Activated T-cell treated with anti-CD3 and anti-CD28 coated beads, Interleukin-2, amount 50 U/mL, for 72 hours (primary cell): ENCODE results near the gene IRAG1. TPM values are rescaled to one million over a fixed set of nuclear protein-coding genes. Genes with fewer than 3 reads are reported as not detected.

Source experiments
- ATAC-seq, 2 donors: fragments of 150-1000 bp; cut with Tn5 transposase; replicated peaks in 1 of 2; 2 replicates each; pipeline ENCODE4 v1.10.0; 2021; ENCODE audit warnings: moderate library complexity in 2 of 2, mild to moderate bottlenecking in 1 of 2
- DNase-seq, 2 donors: peaks; one replicate each; pipeline ENCODE4 v3.0.0; 2021 to 2022; ENCODE audit warnings: mixed read lengths in 1 of 2
- H3K27ac Mint-ChIP-seq: one replicate; pipeline ENCODE4 v1.8.0; 2022; ENCODE audit warnings: mild to moderate bottlenecking, moderate library complexity, mixed read lengths
- H3K27me3 Mint-ChIP-seq: one replicate; pipeline ENCODE4 v1.8.0; 2022; ENCODE audit warnings: low read depth, mixed read lengths
- H3K36me3 Mint-ChIP-seq, 2 donors: one replicate each; pipeline ENCODE4 v1.8.0; 2022; ENCODE audit warnings: mixed read lengths in 2 of 2, mild to moderate bottlenecking in 1 of 2; ENCODE audit not compliant: insufficient read depth in 2 of 2
- H3K4me1 Mint-ChIP-seq: one replicate; pipeline ENCODE4 v1.8.0; 2022; ENCODE audit warnings: low read depth, mixed read lengths
- H3K4me3 Mint-ChIP-seq, 2 donors: one replicate each; pipeline ENCODE4 v1.8.0; 2022; ENCODE audit warnings: mild to moderate bottlenecking in 2 of 2, mixed read lengths in 2 of 2, moderate library complexity in 2 of 2
- H3K9me3 Mint-ChIP-seq, 2 donors: one replicate each; pipeline ENCODE4 v1.8.0; 2022; ENCODE audit warnings: mixed read lengths in 2 of 2
- total RNA-seq, 2 donors: library from RNA; stranded (reverse); gene quantifications; one replicate each; pipeline ENCODE4 v1.2.3, GENCODE V29; 2022

The IRAG1 gene
- total RNA-seq, 2 donors from 2014 or later: 0.09 TPM; not detected in 1

DNA sequence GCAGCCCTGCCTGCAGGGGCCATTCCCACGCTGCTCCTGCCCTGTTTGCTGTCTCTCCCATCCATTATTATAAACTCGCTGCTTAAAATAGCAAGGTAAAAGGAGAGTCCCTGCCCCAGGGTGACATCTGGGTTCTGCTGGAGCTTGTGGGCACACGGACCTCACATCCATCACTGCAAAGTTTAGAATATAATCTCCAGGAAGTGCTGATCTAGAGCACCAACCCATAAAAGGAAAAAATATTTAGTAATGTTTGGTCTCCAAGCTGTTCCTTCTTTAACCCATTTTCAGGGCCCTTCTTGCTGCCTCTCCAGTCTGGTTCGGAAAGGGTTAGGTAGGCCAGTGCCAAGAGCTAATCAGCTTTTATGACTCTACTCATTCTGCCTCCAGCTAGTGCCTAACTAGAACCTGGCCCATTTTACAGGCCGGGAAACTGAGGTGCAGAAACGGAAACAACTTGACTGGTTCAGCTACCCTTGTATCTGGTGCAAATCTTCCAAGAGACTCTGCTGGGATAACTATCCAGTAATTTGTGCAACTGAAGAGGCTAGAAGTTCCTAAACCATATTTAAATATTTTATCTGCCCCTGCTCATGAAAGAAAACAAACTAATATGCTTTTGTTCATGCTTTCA is 37.5 kb downstream of the IRAG1 start:
- DNase-seq (no peak), ATAC-seq (no peak)
- H3K36me3 Mint-ChIP-seq: no peaks in the 10 kb centered on the region
- peaks cover 26% of the 10 kb centered on the region for H3K4me1 Mint-ChIP-seq
- no peak overlapping the region for H3K4me3 Mint-ChIP-seq
- H3K9me3 Mint-ChIP-seq: no peaks in the 10 kb centered on the region
- H3K27me3 Mint-ChIP-seq: no peaks in the 10 kb centered on the region
- H3K27ac Mint-ChIP-seq: no peak overlapping the region

DNA sequence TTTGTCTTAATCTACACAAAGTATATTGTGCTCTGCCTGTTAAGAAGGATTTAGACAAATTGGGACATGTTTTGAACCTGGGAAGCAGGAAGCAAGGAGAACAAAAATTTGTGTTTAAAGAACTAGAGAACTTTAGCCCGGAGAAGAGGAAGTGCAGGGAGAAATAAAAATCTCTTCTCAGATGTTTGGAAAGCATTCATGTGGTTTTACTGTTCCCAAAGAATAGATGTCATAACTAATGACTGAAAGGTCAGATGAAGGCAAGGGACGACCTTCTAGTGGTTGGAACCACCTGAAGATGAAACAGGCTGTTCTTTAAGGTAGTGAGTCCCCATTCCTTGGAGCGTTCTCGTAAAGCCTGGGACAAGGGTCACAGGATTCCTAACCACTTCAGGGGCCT is 38.3 kb downstream of the IRAG1 start:
- no peak for ATAC-seq
- DNase-seq: no peak
- H3K27ac Mint-ChIP-seq: no peak overlapping the region
- no peak overlapping the region for H3K4me3 Mint-ChIP-seq
- H3K4me1 Mint-ChIP-seq: peaks cover 26% of the 10 kb centered on the region
- no peaks in the 10 kb centered on the region for H3K27me3 Mint-ChIP-seq
- no peaks in the 10 kb centered on the region for H3K36me3 Mint-ChIP-seq
- no peaks in the 10 kb centered on the region for H3K9me3 Mint-ChIP-seq

DNA sequence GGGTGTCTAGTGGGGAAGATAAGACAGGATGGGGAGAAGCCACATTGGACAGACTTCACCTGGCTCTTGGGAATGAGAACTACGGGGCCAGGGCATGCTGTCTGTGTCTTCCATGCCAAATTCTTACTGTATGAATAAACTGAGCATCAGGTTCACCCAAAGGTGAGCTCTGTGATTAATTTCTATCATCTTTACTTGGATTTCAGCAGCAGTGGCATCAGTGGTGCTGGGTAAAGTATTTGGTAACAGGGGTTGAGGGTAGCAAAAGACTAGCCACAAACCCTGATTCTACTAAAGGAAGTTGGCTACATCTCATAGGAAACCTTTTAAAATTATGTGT is 38.8 kb downstream of the IRAG1 start:
- Mint-ChIP-seq H3K4me1 (peaks cover 24% of the 10 kb centered on the region), H3K9me3 (no peaks in the 10 kb centered on the region), H3K27me3 (no peaks in the 10 kb centered on the region), H3K36me3 (no peaks in the 10 kb centered on the region), H3K27ac (no peak overlapping the region), H3K4me3 (no peak overlapping the region)
- DNase-seq (no peak), ATAC-seq (no peak)

DNA sequence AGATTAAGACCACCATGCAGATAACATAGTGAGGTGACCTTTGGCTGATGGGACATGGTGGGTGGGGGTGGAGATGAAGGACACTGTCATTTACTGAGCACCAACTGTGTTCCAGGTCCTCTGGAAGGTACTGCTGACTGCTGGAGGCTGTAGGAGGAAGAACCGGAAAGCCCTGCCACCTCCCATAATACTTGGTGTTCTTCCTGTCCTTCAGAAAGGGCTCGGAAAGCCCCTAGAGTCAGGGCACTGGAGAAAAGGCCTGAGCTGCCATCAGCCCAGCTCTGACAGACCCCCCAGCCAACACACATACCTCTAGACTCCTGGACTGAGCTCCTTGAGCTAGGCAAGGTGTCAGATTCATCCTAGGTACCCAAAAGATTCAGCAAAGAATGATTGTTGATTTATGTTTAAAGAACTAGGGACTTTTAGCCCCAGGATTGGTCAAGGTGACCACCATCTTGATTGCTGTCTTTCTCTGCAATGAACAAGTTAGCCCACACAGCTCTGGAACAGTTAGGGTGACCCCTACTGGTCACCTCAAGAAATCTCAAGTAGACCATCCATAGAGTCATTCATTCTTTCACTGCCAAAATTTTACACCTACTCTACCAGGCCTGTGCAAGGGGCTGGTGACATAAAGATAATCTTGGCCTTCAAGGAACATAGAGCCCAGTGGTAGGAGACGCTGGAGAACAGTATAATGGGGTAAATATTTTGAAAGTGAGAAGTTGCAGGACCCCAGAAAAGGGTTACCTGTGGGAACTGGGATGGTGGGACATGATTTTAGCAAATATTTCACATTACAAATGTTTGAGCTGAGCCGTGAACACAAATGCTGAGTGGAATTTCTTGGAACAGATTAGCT is 39.4 kb downstream of the IRAG1 start:
- peak; percentile 21 to 58 for DNase-seq
- Mint-ChIP-seq H3K4me3 (no peak overlapping the region), H3K36me3 (no peaks in the 10 kb centered on the region), H3K4me1 (peaks cover 18% of the 10 kb centered on the region), H3K9me3 (no peaks in the 10 kb centered on the region), H3K27ac (no peak overlapping the region), H3K27me3 (no peaks in the 10 kb centered on the region)
- ATAC-seq: peak; percentile 74 to 75

DNA sequence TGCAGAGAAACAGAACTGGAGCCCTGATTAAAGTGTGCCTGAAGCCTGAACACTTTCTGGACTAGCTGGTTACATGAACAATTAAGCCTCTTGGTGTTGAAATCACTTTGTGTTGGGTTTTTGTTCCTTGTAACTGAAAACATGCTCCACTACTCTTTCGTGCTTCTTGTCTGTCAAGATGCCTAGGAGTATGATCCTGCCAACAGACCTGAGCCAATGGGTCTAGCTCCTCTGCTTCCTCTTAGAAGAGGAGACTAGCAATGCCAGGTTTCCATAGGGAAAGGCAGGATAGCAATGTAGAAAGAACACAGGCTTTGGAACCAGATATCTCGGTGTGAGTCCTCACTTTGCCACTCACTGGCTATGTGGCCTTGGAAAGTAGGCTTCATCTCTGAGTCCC is 40.3 kb downstream of the IRAG1 start:
- no peaks in the 10 kb centered on the region for H3K9me3 Mint-ChIP-seq
- DNase-seq (no peak), ATAC-seq (no peak)
- no peak overlapping the region for H3K27ac Mint-ChIP-seq
- peaks cover 12% of the 10 kb centered on the region for H3K4me1 Mint-ChIP-seq
- no peaks in the 10 kb centered on the region for H3K27me3 Mint-ChIP-seq
- H3K36me3 Mint-ChIP-seq: no peaks in the 10 kb centered on the region
- no peak overlapping the region for H3K4me3 Mint-ChIP-seq

DNA sequence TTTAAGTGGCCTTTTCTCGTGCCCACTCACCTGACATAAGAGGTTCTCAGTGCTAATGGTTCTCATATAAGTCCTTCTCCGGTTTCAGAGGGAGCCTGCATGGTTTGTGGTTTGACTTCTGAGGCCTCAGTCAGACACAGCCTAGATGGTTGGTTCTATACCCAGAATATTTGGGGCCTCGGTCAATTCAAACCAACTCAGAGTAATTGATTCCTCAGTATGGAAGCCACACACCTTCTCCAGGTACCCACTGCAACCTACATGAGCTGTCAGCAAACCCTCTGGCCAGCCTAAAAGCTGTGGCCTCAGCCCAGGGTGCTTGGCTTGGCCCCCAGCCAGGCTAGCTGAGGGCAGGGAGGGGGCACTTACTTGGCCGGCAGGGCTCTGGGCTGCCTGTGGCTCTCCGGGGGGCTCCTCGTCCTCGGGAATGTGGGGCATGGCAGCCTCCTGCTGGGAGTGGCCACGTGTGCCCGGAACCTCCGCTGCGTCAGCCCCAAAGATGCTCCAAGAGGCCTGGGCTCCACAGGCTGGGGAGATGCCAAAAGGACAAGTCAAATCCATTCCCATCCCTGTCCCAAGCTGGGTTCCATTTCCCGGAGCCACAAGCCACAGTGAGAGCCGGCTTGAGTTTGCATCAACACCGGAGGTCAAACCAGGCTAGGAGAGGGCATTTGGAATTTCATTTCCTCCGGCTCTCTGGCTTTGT is 41.7 kb downstream of the IRAG1 start:
- no peak for ATAC-seq
- Mint-ChIP-seq H3K4me3 (no peak overlapping the region), H3K27me3 (no peaks in the 10 kb centered on the region), H3K9me3 (no peaks in the 10 kb centered on the region), H3K27ac (no peak overlapping the region), H3K36me3 (no peaks in the 10 kb centered on the region), H3K4me1 (peaks cover 11% of the 10 kb centered on the region)
- DNase-seq: no peak

DNA sequence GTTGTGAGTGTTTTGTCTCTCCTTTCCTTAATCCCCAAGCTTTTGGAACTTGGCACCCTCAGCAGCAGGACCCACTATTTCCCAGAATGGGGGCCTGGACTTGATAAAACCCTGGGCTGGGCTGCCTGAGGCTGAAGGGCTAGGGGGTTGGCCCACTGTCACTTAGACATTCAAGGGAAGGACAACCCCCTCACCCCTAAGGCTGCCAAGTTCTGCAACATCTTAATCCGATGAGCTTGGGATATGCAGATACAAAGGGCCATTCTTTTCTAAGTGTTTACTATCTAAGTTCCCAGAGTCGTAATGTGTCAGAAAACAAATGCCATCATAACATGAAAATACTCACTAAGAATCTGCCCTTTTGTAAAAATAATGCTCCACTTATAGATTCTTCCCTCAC is 42.9 kb downstream of the IRAG1 start:
- ATAC-seq: no peak

DNA sequence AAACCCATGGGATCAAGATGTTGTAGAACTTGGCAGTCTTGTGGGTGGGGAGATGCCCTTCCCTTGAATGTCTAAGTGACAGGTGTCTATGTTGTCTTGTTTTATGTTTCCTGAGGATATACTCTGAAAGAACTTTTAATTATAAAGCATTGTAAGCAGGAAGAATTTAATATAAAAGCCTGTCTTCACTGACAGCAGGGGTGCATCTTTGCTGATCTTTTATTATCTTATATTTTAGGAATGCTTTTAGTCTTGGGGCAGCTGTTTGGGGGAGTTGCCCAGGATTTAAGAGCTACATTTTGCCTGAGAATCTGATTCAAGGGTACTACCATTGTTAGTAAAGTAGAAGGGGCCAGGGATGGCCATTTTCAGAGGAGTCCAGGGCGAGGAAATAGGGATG is 43.4 kb downstream of the IRAG1 start:
- Mint-ChIP-seq H3K9me3 (no peaks in the 10 kb centered on the region), H3K4me3 (no peak overlapping the region), H3K36me3 (no peaks in the 10 kb centered on the region), H3K27me3 (no peaks in the 10 kb centered on the region), H3K27ac (no peak overlapping the region), H3K4me1 (peaks cover 12% of the 10 kb centered on the region)
- DNase-seq (no peak), ATAC-seq (no peak)

More for the DNA sequence above, 42.9 kb downstream of the IRAG1 start:
- no peak for DNase-seq
- Mint-ChIP-seq H3K4me1 (peaks cover 12% of the 10 kb centered on the region), H3K27ac (no peak overlapping the region), H3K9me3 (no peaks in the 10 kb centered on the region), H3K36me3 (no peaks in the 10 kb centered on the region), H3K4me3 (no peak overlapping the region), H3K27me3 (no peaks in the 10 kb centered on the region)

DNA sequence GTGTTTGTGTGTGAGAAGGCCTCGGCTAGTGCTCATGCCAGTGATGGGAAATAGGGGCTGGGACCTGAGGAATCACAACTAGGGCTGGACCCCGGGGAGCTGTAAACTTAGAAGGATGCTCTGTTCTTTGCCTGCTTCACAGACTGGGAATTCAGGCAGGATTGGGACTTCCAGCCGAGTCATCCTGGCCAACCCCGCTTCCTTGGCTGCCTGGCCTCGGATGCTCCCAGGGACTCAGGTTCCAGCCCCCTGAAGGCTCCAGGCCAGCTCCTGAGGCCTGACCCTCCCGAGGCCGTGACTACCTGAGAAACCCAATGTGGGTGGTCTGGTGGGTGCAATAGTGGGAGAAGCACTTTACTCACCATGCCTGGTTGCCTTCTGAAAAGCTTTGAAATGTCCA is 44.7 kb downstream of the IRAG1 start:
- DNase-seq (no peak), ATAC-seq (no peak)
- Mint-ChIP-seq H3K27ac (no peak overlapping the region), H3K9me3 (no peaks in the 10 kb centered on the region), H3K4me1 (peaks cover 12% of the 10 kb centered on the region), H3K27me3 (no peaks in the 10 kb centered on the region), H3K36me3 (no peaks in the 10 kb centered on the region), H3K4me3 (no peak overlapping the region)

DNA sequence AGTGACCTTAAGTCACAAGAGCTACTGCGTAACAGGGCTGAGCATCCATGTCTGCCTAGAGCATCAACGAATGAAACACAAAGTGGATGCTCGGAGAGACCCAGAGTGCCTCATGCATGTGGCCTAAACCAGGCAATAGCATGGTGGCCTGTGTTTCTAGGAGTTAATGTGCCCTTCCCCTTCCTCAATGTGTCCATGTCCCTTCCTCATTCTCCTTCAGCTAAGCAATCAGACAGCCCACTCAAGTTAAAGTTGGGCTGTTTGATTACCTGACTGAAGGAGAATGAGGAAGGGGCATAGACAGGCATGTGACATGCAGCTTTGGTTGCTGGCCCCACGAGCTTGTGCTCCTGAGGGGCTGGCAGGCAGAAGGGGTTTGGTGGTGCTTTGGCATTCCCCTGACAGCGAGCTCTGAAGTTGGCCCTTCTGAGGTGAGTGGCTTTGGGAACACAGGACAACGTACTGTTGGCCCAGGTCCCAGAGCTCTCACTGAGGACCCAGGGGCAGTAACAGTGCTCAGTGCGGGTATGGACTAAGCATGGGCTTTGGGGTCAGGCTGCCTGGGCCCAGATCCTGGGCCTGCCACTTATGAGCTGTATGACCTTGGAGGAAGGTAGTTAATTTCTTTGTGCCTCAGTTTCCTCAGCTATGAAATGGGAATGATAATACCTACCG is 46.7 kb downstream of the IRAG1 start:
- H3K27me3 Mint-ChIP-seq: no peaks in the 10 kb centered on the region
- H3K36me3 Mint-ChIP-seq: no peaks in the 10 kb centered on the region
- peaks cover 12% of the 10 kb centered on the region for H3K4me1 Mint-ChIP-seq
- ATAC-seq: no peak
- H3K9me3 Mint-ChIP-seq: no peaks in the 10 kb centered on the region
- H3K4me3 Mint-ChIP-seq: no peak overlapping the region
- no peak overlapping the region for H3K27ac Mint-ChIP-seq
- DNase-seq: no peak

DNA sequence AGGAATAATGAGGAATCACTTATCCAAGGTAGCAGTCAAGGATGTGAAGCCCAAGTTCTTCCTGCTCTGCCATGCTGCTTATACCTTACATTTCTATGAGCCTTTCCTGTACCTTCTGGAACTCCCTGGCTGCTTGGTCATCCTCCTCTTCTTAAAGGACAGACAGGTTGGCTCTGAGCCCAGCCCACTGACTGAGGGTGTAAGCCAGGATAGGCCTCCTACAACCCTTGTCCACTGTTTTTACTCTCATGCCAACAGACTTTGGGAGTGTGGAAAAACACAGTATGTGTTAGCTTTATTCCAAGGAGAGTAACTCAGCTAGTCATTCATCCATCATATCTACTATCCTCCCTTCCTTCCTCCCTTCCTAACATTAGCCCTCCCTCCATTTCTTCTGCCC is 47.5 kb downstream of the IRAG1 start:
- Mint-ChIP-seq H3K4me3 (no peak overlapping the region), H3K27ac (no peak overlapping the region), H3K4me1 (peaks cover 12% of the 10 kb centered on the region), H3K9me3 (no peaks in the 10 kb centered on the region), H3K27me3 (no peaks in the 10 kb centered on the region), H3K36me3 (no peaks in the 10 kb centered on the region)
- ATAC-seq: no peak
- DNase-seq: no peak

DNA sequence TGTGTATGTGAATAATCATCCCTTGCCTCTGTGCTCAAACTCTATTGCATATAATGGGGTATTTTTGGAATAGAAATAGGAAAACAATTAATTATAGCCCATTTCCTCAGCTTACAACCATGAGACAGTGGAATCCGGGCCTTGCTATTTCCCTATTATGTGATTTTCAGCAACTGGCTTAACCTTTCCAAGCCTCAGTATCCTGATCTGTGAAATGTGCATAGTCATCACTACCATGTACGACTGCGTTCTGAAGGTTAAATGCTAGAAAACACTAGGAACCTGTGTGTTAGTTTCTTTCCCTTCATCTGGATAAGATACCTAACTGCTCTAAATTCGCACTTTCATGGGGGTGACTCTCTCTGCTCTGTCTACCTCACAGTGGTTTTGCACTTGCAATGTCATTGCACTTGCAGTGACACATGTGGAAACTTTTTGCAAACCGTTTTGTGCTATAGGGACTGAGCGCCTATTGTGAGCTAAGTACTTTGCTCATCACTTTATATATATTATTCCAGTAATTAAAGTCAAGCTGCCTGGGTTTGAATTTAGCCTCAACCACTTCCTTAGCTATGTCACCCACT is 48.3 kb downstream of the IRAG1 start:
- Mint-ChIP-seq H3K9me3 (no peaks in the 10 kb centered on the region), H3K4me3 (no peak overlapping the region), H3K27ac (no peak overlapping the region), H3K4me1 (peaks cover 12% of the 10 kb centered on the region), H3K27me3 (no peaks in the 10 kb centered on the region), H3K36me3 (no peaks in the 10 kb centered on the region)
- DNase-seq: no peak
- peak in 1 of 2 donors; percentile 47 for ATAC-seq
